Measurements from ENCODE around the gene KIAA0319L. TPM values are rescaled to one million over a fixed set of nuclear protein-coding genes. Genes with fewer than 3 reads are reported as not detected.

The KIAA0319L gene
- total RNA-seq, 1 experiment from 2014 or later: 46.4 TPM

GRCh38 chr1:35569936-35570335 is 12.7 kb upstream of the KIAA0319L start:
- H3K4me3 Mint-ChIP-seq: no peak overlapping the region
- Histone ChIP-seq H3K79me2 (ENCODE audit: insufficient read depth, low read length) (no peaks in the 10 kb centered on the region), H4K20me1 (ENCODE audit: control insufficient read depth, insufficient read depth, insufficient read length) (no peaks in the 10 kb centered on the region), H3K27me3 (ENCODE audit: insufficient read depth, low read length) (peaks cover 42% of the 10 kb centered on the region), H3K23ac (ENCODE audit: insufficient read length, low read depth, low read length) (no peak overlapping the region), H3T11ph (ENCODE audit: low read length) (no peak overlapping the region), H4K91ac (ENCODE audit: insufficient read length, low read depth, low read length) (no peak overlapping the region), H3K79me1 (ENCODE audit: insufficient read depth, low read depth, low read length, poor library complexity, severe bottlenecking) (no peaks in the 10 kb centered on the region), H3K4me1 (ENCODE audit: insufficient read depth, low read length) (no peaks in the 10 kb centered on the region), H3K9ac (ENCODE audit: extremely low read depth, insufficient read length, low read length) (no peak overlapping the region), H2BK15ac (ENCODE audit: low read depth, low read length) (no peak overlapping the region), H4K5ac (ENCODE audit: insufficient read length, low read depth, low read length) (no peak overlapping the region), H3K9me3 (ENCODE audit: control insufficient read depth, low read depth, low read length) (no peaks in the 10 kb centered on the region), H3K18ac (ENCODE audit: insufficient read length, low read depth, low read length) (no peak overlapping the region), H2BK20ac (ENCODE audit: low read depth, low read length, poor library complexity, severe bottlenecking) (no peak overlapping the region), H2AFZ (ENCODE audit: low read length) (no peak overlapping the region), H3K4me2 (ENCODE audit: insufficient read depth, insufficient read length, low read length) (no peak overlapping the region), H3K56ac (ENCODE audit: insufficient read length, low read depth, low read length) (no peak overlapping the region), H3K14ac (ENCODE audit: insufficient read depth, low read length) (no peak overlapping the region), H3K27ac (ENCODE audit: insufficient read length, low read depth, low read length) (no peak overlapping the region), H2BK5ac (ENCODE audit: insufficient read length, low read length) (no peak overlapping the region), H3K4ac (ENCODE audit: low read depth, low read length) (no peak overlapping the region), H2BK12ac (ENCODE audit: insufficient read length, low read depth, low read length) (no peak overlapping the region), H2BK120ac (ENCODE audit: low read depth, low read length, poor library complexity, severe bottlenecking) (no peak overlapping the region), H4K8ac (replicated peaks; ENCODE audit: insufficient read length, low read depth, low read length) (no peak overlapping the region), H2AK5ac (ENCODE audit: insufficient read length, low read length) (no peak overlapping the region), H3K23me2 (ENCODE audit: insufficient read length, low read depth, low read length, poor library complexity, severe bottlenecking) (peaks cover 9% of the 10 kb centered on the region)
- no peak overlapping the region for H3K27ac Mint-ChIP-seq
- TF ChIP-seq, protein P1, sequence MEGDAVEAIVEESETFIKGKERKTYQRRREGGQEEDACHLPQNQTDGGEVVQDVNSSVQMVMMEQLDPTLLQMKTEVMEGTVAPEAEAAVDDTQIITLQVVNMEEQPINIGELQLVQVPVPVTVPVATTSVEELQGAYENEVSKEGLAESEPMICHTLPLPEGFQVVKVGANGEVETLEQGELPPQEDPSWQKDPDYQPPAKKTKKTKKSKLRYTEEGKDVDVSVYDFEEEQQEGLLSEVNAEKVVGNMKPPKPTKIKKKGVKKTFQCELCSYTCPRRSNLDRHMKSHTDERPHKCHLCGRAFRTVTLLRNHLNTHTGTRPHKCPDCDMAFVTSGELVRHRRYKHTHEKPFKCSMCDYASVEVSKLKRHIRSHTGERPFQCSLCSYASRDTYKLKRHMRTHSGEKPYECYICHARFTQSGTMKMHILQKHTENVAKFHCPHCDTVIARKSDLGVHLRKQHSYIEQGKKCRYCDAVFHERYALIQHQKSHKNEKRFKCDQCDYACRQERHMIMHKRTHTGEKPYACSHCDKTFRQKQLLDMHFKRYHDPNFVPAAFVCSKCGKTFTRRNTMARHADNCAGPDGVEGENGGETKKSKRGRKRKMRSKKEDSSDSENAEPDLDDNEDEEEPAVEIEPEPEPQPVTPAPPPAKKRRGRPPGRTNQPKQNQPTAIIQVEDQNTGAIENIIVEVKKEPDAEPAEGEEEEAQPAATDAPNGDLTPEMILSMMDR (conservative IDR thresholded peaks at IDR 0.05): no peak
- DNase-seq: no peak
- no peaks in the 10 kb centered on the region; a peak in 1 of 5 replicates for H3K9me3 Mint-ChIP-seq
- no CpG with 5 or more reads among the region's 1 CpG for WGBS (ENCODE audit: extremely low coverage, insufficient read length, low lambda C conversion rate)
- peaks cover 4 to 13% (median 10%) of the 10 kb centered on the region in 3 experiments; a peak in 6 of 7 replicates for H3K36me3 Mint-ChIP-seq (ENCODE audit: insufficient read depth in 1 of 3, low read depth in 3 of 3)
- peaks cover 9 to 14% of the 10 kb centered on the region in 2 experiments for H3K4me1 Mint-ChIP-seq
- peaks cover 66% of the 10 kb centered on the region for H3K27me3 Mint-ChIP-seq (ENCODE audit: low read depth)

All from H9 (cell line).